Islet precursor cell (in vitro differentiated cells): ENCODE measurements around the gene ABHD10.
A peak's percentile ranks its signal among the peaks of the same experiment; 100 is the strongest.

Source experiments
- DNase-seq: peaks from one replicate; pipeline ENCODE4 v3.0.0-alpha.2; 2018

ABHD10 gene

GRCh38 chr3:111967068-111967467, 11.8 kb upstream of the ABHD10 start:
- no peak for DNase-seq

- peak; percentile 88 for DNase-seq
These were observed 11.1 kb upstream of the ABHD10 start for GRCh38 chr3:111967651-111968274.

GRCh38 chr3:111968319-111969054, 10.3 kb upstream of the ABHD10 start:
- DNase-seq: no peak

GRCh38 chr3:111970376-111970775, 8.4 kb upstream of the ABHD10 start:
- no peak for DNase-seq

- no peak for DNase-seq
These were observed 7.2 kb upstream of the ABHD10 start for GRCh38 chr3:111971533-111972130.

GRCh38 chr3:111972891-111973290, 5.9 kb upstream of the ABHD10 start:
- no peak for DNase-seq

GRCh38 chr3:111975131-111975530, 3.7 kb upstream of the ABHD10 start:
- no peak for DNase-seq

- no peak for DNase-seq
These were observed 2.6 kb upstream of the ABHD10 start for GRCh38 chr3:111976254-111976653.

GRCh38 chr3:111979434-111980038, 710 bp downstream of the ABHD10 start:
- DNase-seq: no peak

- no peak for DNase-seq
These were observed 2.1 kb downstream of the ABHD10 start for GRCh38 chr3:111980716-111981456.

- no peak for DNase-seq
These were observed 2.6 kb downstream of the ABHD10 start for GRCh38 chr3:111981457-111981763.

- DNase-seq: no peak
These were observed 5.9 kb downstream of the ABHD10 start for GRCh38 chr3:111984636-111985298.

- no peak for DNase-seq
These were observed 8.0 kb downstream of the ABHD10 start for GRCh38 chr3:111986800-111987199.

- no peak for DNase-seq
These were observed 10.3 kb downstream of the ABHD10 start for GRCh38 chr3:111989061-111989678.

GRCh38 chr3:111993038-111993437, 14.2 kb downstream of the ABHD10 start:
- DNase-seq: no peak

- peak; percentile 71 for DNase-seq
These were observed 20.0 kb downstream of the ABHD10 start, which contains the start of gene TAGLN3 for GRCh38 chr3:111998636-111999483. TAGLN3 (plus strand) TSS chr3:111998922; CDS start chr3:111999423, 501 bp downstream.

GRCh38 chr3:111999484-112000324, 20.9 kb downstream of the ABHD10 start:
- no peak for DNase-seq

- DNase-seq: no peak
These were observed 21.5 kb downstream of the ABHD10 start for GRCh38 chr3:112000367-112000771.

- DNase-seq: no peak
These were observed 22.1 kb downstream of the ABHD10 start for GRCh38 chr3:112000966-112001365.

- no peak for DNase-seq
These were observed 22.7 kb downstream of the ABHD10 start for GRCh38 chr3:112001526-112001925.
